SK-N-SH treated with all-trans-retinoic acid at 6 μM for 48 hours (cell line): ENCODE data around the gene TMEM178B.

Experiments
- ATAC-seq: fragments of 200-7000 bp; cut with Tn5 transposase; 3 replicates; pipeline ENCODE4 v1.9.1; 2020; ENCODE audit warnings: mild to moderate bottlenecking, moderate library complexity
- ARNTL ChIP-seq: fragments of 450-650 bp; formaldehyde crosslinking; IDR thresholded peaks from 2 replicates; pipeline ENCODE4 v1.5.0; 2020; ENCODE audit warnings: low read depth, mild to moderate bottlenecking, moderate library complexity, borderline replicate concordance
- BACH2 ChIP-seq: fragments of 250-450 bp; sonication (Bioruptor Pico); IDR thresholded peaks from 2 replicates; pipeline ENCODE4 v1.9.0; 2021; ENCODE audit warnings: mild to moderate bottlenecking, borderline replicate concordance
- CREB5 ChIP-seq: fragments of 250-450 bp; sonication (Bioruptor Pico); IDR thresholded peaks from 2 replicates; pipeline ENCODE4 v1.5.1; 2020; ENCODE audit warnings: low read depth, mild to moderate bottlenecking, moderate library complexity
- CSDC2 ChIP-seq: fragments of 250-450 bp; sonication (Bioruptor Pico); IDR thresholded peaks from 2 replicates; pipeline ENCODE4 v1.5.0; 2020; ENCODE audit warnings: mild to moderate bottlenecking, moderate library complexity
- CSRNP3 ChIP-seq: fragments of 250-450 bp; sonication (Bioruptor Pico); IDR thresholded peaks from 2 replicates; pipeline ENCODE4 v1.5.1; 2021; ENCODE audit warnings: mild to moderate bottlenecking, moderate library complexity
- ISL1 ChIP-seq: fragments of 250-450 bp; sonication (Bioruptor Pico); IDR thresholded peaks from 2 replicates; pipeline ENCODE4 v2.1.2; 2022; ENCODE audit warnings: mild to moderate bottlenecking, moderate library complexity
- OSR1 ChIP-seq: fragments of 250-450 bp; sonication (Bioruptor Pico); IDR thresholded peaks from 2 replicates; pipeline ENCODE4 v1.8.0; 2022; ENCODE audit warnings: moderate library complexity, mild to moderate bottlenecking, inconsistent platforms
- POU6F1 ChIP-seq: fragments of 250-450 bp; sonication (Bioruptor Pico); IDR thresholded peaks from 2 replicates; pipeline ENCODE4 v1.8.0; 2021; ENCODE audit warnings: low read depth, mild to moderate bottlenecking, moderate library complexity, borderline replicate concordance
- PPARA ChIP-seq: fragments of 250-450 bp; sonication (Bioruptor Pico); IDR thresholded peaks from 2 replicates; pipeline ENCODE4 v1.5.0; 2020; ENCODE audit warnings: mild to moderate bottlenecking, borderline replicate concordance
- SNAI2 ChIP-seq: fragments of 250-450 bp; sonication (Bioruptor Pico); IDR thresholded peaks from 2 replicates; pipeline ENCODE4 v1.5.0; 2020; ENCODE audit warnings: mild to moderate bottlenecking, moderate library complexity
- TOX ChIP-seq: fragments of 250-450 bp; sonication (Bioruptor Pico); IDR thresholded peaks from 2 replicates; pipeline ENCODE4 v1.8.0; 2021; ENCODE audit warnings: mild to moderate bottlenecking, moderate library complexity, borderline replicate concordance
- TSHZ2 ChIP-seq: fragments of 250-450 bp; sonication (Bioruptor Pico); IDR thresholded peaks from 2 replicates; pipeline ENCODE4 v1.5.0; 2020; ENCODE audit warnings: mild to moderate bottlenecking, moderate library complexity
- ZC3H10 ChIP-seq: fragments of 250-450 bp; sonication (Bioruptor Pico); IDR thresholded peaks from 2 replicates; pipeline ENCODE4 v1.5.1; 2021; ENCODE audit warnings: mild to moderate bottlenecking, moderate library complexity
- ZFP3 ChIP-seq: fragments of 250-450 bp; sonication (Bioruptor Pico); IDR thresholded peaks from 2 replicates; pipeline ENCODE4 v1.5.0; 2020; ENCODE audit warnings: mild to moderate bottlenecking, moderate library complexity
- ZFP30 ChIP-seq: fragments of 450-650 bp; formaldehyde crosslinking; IDR thresholded peaks from 2 replicates; pipeline ENCODE4 v1.5.0; 2022; ENCODE audit warnings: mild to moderate bottlenecking, moderate library complexity
- ZNF565 ChIP-seq: fragments of 450-650 bp; formaldehyde crosslinking; conservative IDR thresholded peaks from 2 replicates; pipeline ENCODE4 v1.5.0; 2020; ENCODE audit warnings: low read depth, mild to moderate bottlenecking, moderate library complexity
- ZNF70 ChIP-seq: fragments of 450-650 bp; formaldehyde crosslinking; IDR thresholded peaks from 2 replicates; pipeline ENCODE4 v1.5.0; 2020; ENCODE audit warnings: mild to moderate bottlenecking, moderate library complexity
- ZNF8 ChIP-seq: fragments of 450-650 bp; formaldehyde crosslinking; IDR thresholded peaks from 2 replicates; pipeline ENCODE4 v1.5.0; 2020; ENCODE audit warnings: mild to moderate bottlenecking, moderate library complexity

TMEM178B gene

GRCh38 chr7:141262101-141263090 is 188.5 kb downstream of the TMEM178B start:
- no peak for ATAC-seq
- no peak for TF ChIP-seq TOX (CRISPR knock-in tag)
- no peak for TF ChIP-seq CREB5
- TF ChIP-seq ZFP30 (CRISPR knock-in tag): no peak
- no peak for TF ChIP-seq PPARA (CRISPR knock-in tag)
- TF ChIP-seq POU6F1 (CRISPR knock-in tag): no peak
- TF ChIP-seq, all 23 proteins: peak for 0

GRCh38 chr7:141263508-141263907 is 189.6 kb downstream of the TMEM178B start:
- ATAC-seq: no peak
- no peak for TF ChIP-seq CSRNP3 (CRISPR knock-in tag)
- TF ChIP-seq OSR1 (CRISPR knock-in tag): no peak

- no peak for TF ChIP-seq ISL1 (CRISPR knock-in tag)
- no peak for ATAC-seq
These were observed 190.1 kb downstream of the TMEM178B start for GRCh38 chr7:141263983-141264382.

- no peak for ATAC-seq
- TF ChIP-seq ZNF70 (CRISPR knock-in tag): no peak
These were observed 190.6 kb downstream of the TMEM178B start for GRCh38 chr7:141264511-141264910.

- no peak for ATAC-seq
- TF ChIP-seq SNAI2 (CRISPR knock-in tag) (no peak), ZFP30 (CRISPR knock-in tag) (no peak), ISL1 (CRISPR knock-in tag) (no peak), ARNTL (CRISPR knock-in tag) (no peak), TSHZ2 (CRISPR knock-in tag) (no peak), ZNF70 (CRISPR knock-in tag) (no peak), OSR1 (CRISPR knock-in tag) (no peak), ZC3H10 (CRISPR knock-in tag) (no peak), ZFP3 (CRISPR knock-in tag) (no peak)
These were observed 191.8 kb downstream of the TMEM178B start for GRCh38 chr7:141265668-141266067.

- no peak for ATAC-seq
- TF ChIP-seq ZFP30 (CRISPR knock-in tag) (no peak), ZNF70 (CRISPR knock-in tag) (no peak), ZNF565 (CRISPR knock-in tag) (no peak), ZNF8 (no peak), ARNTL (CRISPR knock-in tag) (no peak), CSDC2 (no peak), ZC3H10 (CRISPR knock-in tag) (no peak), BACH2 (CRISPR knock-in tag) (no peak), TOX (CRISPR knock-in tag) (no peak), CREB5 (no peak), OSR1 (CRISPR knock-in tag) (no peak), POU6F1 (CRISPR knock-in tag) (no peak)
These were observed 194.8 kb downstream of the TMEM178B start for GRCh38 chr7:141268614-141269013.
